WTC11 (cell line): Measurements from ENCODE around the gene GFRA1.

Source experiments
- CBFB ChIP-seq: sonication (generic); formaldehyde crosslinking; IDR thresholded peaks from 2 replicates; pipeline ENCODE4 v1.8.1; 2022; ENCODE audit warnings: mild to moderate bottlenecking, low read depth, missing genetic modification reagents
- CREB1 ChIP-seq: sonication (generic); formaldehyde crosslinking; IDR thresholded peaks from 2 replicates; pipeline ENCODE4 v1.8.0; 2023; ENCODE audit warnings: mild to moderate bottlenecking, missing genetic modification reagents
- ELF4 ChIP-seq: sonication (generic); formaldehyde crosslinking; IDR thresholded peaks from 2 replicates; pipeline ENCODE4 v1.8.1; 2022; ENCODE audit warnings: low read depth, mild to moderate bottlenecking, moderate library complexity, missing genetic modification reagents
- HMGA2 ChIP-seq: fragments of 250-450 bp; sonication (Bioruptor Pico); IDR thresholded peaks from 2 replicates; pipeline ENCODE4 v1.4.0; 2021; ENCODE audit warnings: mild to moderate bottlenecking, moderate library complexity
- MYBL2 ChIP-seq: sonication (generic); formaldehyde crosslinking; IDR thresholded peaks from 2 replicates; pipeline ENCODE4 v1.8.1; 2023; ENCODE audit warnings: mild to moderate bottlenecking, moderate library complexity, missing genetic modification reagents
- NR1H2 ChIP-seq: sonication (generic); formaldehyde crosslinking; IDR thresholded peaks from 2 replicates; pipeline ENCODE4 v1.9.0; 2021; ENCODE audit warnings: mild to moderate bottlenecking, moderate library complexity, missing genetic modification reagents
- NR3C1 ChIP-seq: sonication (generic); formaldehyde crosslinking; conservative IDR thresholded peaks from 2 replicates; pipeline ENCODE4 v1.8.1; 2023; ENCODE audit warnings: low read depth, mild to moderate bottlenecking, missing genetic modification reagents
- TEAD4 ChIP-seq: sonication (generic); formaldehyde crosslinking; IDR thresholded peaks from 2 replicates; pipeline ENCODE4 v1.8.0; 2022; ENCODE audit warnings: mild to moderate bottlenecking, missing genetic modification reagents
- ZBTB21 ChIP-seq: sonication (generic); formaldehyde crosslinking; IDR thresholded peaks from 2 replicates; pipeline ENCODE4 v1.8.1; 2023; ENCODE audit warnings: mild to moderate bottlenecking, missing genetic modification reagents, borderline replicate concordance
- ZNF232 ChIP-seq: sonication (generic); formaldehyde crosslinking; IDR thresholded peaks from 2 replicates; pipeline ENCODE4 v1.8.0; 2022; ENCODE audit warnings: mild to moderate bottlenecking, missing genetic modification reagents
- TF ChIP-seq, protein P1 (sequence below): fragments of 200-600 bp; IDR thresholded peaks from 2 replicates; pipeline ENCODE4 v1.8.0; 2022; ENCODE audit warnings: antibody characterized with exemption
- TF ChIP-seq, protein P2 (sequence below): fragments of 250-450 bp; sonication (Bioruptor Pico); conservative IDR thresholded peaks from 2 replicates; pipeline ENCODE4 v1.9.0; 2021; ENCODE audit warnings: mild to moderate bottlenecking
- TF ChIP-seq, protein P3 (sequence below): sonication (generic); formaldehyde crosslinking; IDR thresholded peaks from 2 replicates; pipeline ENCODE4 v1.8.1; 2022; ENCODE audit warnings: low read depth, missing genetic modification reagents, borderline replicate concordance

DNA sequence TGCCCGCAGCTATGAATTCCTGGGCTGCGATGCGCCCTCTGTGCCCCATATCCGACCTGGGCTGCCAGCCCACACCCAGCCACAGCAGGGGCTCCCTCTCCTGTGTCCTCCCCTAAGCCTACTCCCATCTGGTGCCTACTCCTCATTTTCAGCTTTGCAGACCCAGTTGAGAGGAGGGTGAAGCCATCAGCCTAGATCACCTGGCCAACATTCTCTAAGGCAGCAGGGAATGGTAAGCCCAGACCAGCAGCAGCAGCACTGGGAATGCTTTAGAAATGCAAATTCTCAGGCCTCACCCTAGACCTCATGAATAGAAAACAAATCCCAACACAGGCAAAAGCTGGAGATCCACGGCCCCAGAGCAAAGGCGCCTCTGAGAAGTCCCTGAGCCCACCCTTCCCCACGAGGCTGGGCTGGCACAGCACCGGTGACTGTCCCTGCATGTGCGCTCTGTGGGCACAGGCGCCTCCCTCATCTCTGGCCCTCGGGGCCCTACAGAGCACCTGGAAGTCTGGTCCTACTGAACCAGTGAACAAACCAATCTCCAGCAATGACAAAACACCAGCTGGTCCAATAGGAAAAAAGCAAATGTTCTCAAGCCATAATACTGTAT, 161.4 kb downstream of the GFRA1 start:
- TF ChIP-seq CREB1 (CRISPR knock-in tag) (no peak), TEAD4 (no peak), ELF4 (CRISPR knock-in tag) (no peak), NR3C1 (CRISPR knock-in tag) (no peak), ZNF232 (no peak), MYBL2 (CRISPR knock-in tag) (no peak), ZBTB21 (no peak), CBFB (CRISPR knock-in tag) (no peak), HMGA2 (CRISPR knock-in tag) (no peak), NR1H2 (CRISPR knock-in tag) (no peak)
- TF ChIP-seq, protein P1, sequence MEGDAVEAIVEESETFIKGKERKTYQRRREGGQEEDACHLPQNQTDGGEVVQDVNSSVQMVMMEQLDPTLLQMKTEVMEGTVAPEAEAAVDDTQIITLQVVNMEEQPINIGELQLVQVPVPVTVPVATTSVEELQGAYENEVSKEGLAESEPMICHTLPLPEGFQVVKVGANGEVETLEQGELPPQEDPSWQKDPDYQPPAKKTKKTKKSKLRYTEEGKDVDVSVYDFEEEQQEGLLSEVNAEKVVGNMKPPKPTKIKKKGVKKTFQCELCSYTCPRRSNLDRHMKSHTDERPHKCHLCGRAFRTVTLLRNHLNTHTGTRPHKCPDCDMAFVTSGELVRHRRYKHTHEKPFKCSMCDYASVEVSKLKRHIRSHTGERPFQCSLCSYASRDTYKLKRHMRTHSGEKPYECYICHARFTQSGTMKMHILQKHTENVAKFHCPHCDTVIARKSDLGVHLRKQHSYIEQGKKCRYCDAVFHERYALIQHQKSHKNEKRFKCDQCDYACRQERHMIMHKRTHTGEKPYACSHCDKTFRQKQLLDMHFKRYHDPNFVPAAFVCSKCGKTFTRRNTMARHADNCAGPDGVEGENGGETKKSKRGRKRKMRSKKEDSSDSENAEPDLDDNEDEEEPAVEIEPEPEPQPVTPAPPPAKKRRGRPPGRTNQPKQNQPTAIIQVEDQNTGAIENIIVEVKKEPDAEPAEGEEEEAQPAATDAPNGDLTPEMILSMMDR: no peak
- TF ChIP-seq, protein P2, sequence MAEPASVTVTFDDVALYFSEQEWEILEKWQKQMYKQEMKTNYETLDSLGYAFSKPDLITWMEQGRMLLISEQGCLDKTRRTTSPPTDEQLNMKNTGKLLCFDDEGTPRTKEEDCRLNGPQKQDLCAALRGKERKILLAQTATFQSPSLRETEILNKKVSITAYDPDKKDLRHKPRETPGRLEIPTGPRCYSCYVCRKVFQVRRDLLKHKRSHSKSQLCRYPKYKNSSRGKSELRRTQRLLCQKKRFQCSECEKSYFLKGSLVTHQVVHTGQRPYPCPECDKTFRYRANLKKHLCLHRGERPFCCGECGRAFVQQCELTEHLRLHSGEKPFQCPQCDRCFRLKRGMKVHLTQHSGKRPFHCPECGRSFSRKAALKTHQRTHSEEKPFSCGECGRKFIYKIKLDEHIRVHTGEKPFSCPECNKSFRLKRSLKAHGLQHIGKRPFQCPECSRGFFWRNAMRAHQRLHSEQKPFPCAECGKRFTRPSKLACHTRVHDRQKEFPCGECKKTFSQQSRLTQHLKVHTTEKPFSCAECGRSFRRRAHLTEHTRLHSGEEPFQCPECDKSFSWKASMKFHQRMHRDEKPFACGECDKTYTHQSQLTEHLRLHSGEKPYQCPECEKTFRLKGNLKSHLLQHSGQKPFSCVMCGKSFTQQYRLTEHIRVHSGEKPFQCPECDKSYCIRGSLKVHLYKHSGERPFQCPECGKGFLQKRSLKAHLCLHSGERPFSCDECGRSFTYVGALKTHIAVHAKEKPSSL (CRISPR knock-in tag): no peak
- TF ChIP-seq, protein P3, sequence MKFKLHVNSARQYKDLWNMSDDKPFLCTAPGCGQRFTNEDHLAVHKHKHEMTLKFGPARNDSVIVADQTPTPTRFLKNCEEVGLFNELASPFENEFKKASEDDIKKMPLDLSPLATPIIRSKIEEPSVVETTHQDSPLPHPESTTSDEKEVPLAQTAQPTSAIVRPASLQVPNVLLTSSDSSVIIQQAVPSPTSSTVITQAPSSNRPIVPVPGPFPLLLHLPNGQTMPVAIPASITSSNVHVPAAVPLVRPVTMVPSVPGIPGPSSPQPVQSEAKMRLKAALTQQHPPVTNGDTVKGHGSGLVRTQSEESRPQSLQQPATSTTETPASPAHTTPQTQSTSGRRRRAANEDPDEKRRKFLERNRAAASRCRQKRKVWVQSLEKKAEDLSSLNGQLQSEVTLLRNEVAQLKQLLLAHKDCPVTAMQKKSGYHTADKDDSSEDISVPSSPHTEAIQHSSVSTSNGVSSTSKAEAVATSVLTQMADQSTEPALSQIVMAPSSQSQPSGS: no peak
